Rectal smooth muscle tissue (tissue), 1 donor: Measurements from ENCODE around the gene TPK1.
"Not testable (repeated sequence)": the region's sequence is repeated elsewhere in the genome, so short reads cannot be mapped to it uniquely, and the experiment has no call there.

Source experiments
- H3K27ac ChIP-seq: one replicate; pipeline ENCODE4 v1.7.0; 2013; ENCODE audit warnings: low read depth, low read length, inconsistent platforms
- H3K27me3 ChIP-seq: one replicate; pipeline ENCODE4 v1.7.0; 2013; ENCODE audit warnings: low read length; ENCODE audit not compliant: control insufficient read depth, insufficient read depth
- H3K36me3 ChIP-seq: one replicate; pipeline ENCODE4 v1.7.0; 2013; ENCODE audit warnings: low read length; ENCODE audit not compliant: control insufficient read depth, insufficient read depth
- H3K4me1 ChIP-seq: one replicate; pipeline ENCODE4 v1.7.0; 2013; ENCODE audit warnings: low read length; ENCODE audit not compliant: control insufficient read depth, insufficient read depth
- H3K4me3 ChIP-seq: one replicate; pipeline ENCODE4 v1.7.0; 2013; ENCODE audit warnings: low read length
- H3K9ac ChIP-seq: one replicate; pipeline ENCODE4 v1.7.0; 2013; ENCODE audit warnings: low read length

The TPK1 gene

GRCh38 chr7:144468990-144469732 lies 366.7 kb downstream of the TPK1 start:
- H3K27ac ChIP-seq = no peak overlapping the region
- no peak overlapping the region for H3K9ac ChIP-seq
- no peaks in the 10 kb centered on the region for H3K27me3 ChIP-seq
- H3K4me3 ChIP-seq = no peak overlapping the region
- peaks cover 7% of the 10 kb centered on the region for H3K4me1 ChIP-seq
- no peaks in the 10 kb centered on the region for H3K36me3 ChIP-seq

GRCh38 chr7:144459635-144460034 lies 376.2 kb downstream of the TPK1 start:
- no peak overlapping the region for H3K9ac ChIP-seq
- H3K27me3 ChIP-seq = no peaks in the 10 kb centered on the region
- no peak overlapping the region for H3K4me3 ChIP-seq
- no peak overlapping the region for H3K27ac ChIP-seq
- H3K4me1 ChIP-seq = no peaks in the 10 kb centered on the region
- no peaks in the 10 kb centered on the region for H3K36me3 ChIP-seq

- H3K9ac ChIP-seq = no peak overlapping the region
- H3K36me3 ChIP-seq = no peaks in the 10 kb centered on the region
- no peaks in the 10 kb centered on the region for H3K4me1 ChIP-seq
- no peaks in the 10 kb centered on the region for H3K27me3 ChIP-seq
- no peak overlapping the region for H3K4me3 ChIP-seq
- no peak overlapping the region for H3K27ac ChIP-seq
Measured at GRCh38 chr7:144455040-144455404, 380.8 kb downstream of the TPK1 start.

GRCh38 chr7:144454256-144455039 lies 381.4 kb downstream of the TPK1 start:
- no peak overlapping the region for H3K27ac ChIP-seq
- no peaks in the 10 kb centered on the region for H3K27me3 ChIP-seq
- no peaks in the 10 kb centered on the region for H3K36me3 ChIP-seq

GRCh38 chr7:144452064-144452463 lies 383.8 kb downstream of the TPK1 start:
- no peak overlapping the region for H3K27ac ChIP-seq

More at GRCh38 chr7:144454256-144455039, 381.4 kb downstream of the TPK1 start:
- Histone ChIP-seq H3K4me3 (no peak overlapping the region), H3K9ac (no peak overlapping the region), H3K4me1 (no peaks in the 10 kb centered on the region)

GRCh38 chr7:144445590-144445989 lies 390.3 kb downstream of the TPK1 start:
- Histone ChIP-seq H3K27ac (no peak overlapping the region), H3K9ac (no peak overlapping the region), H3K4me1 (no peaks in the 10 kb centered on the region), H3K27me3 (no peaks in the 10 kb centered on the region), H3K4me3 (no peak overlapping the region), H3K36me3 (no peaks in the 10 kb centered on the region)

More at GRCh38 chr7:144452064-144452463, 383.8 kb downstream of the TPK1 start:
- Histone ChIP-seq H3K36me3 (no peaks in the 10 kb centered on the region), H3K4me3 (no peak overlapping the region), H3K4me1 (no peaks in the 10 kb centered on the region), H3K27me3 (no peaks in the 10 kb centered on the region), H3K9ac (no peak overlapping the region)

- Histone ChIP-seq H3K36me3 (no peaks in the 10 kb centered on the region), H3K9ac (no peak overlapping the region), H3K4me1 (no peaks in the 10 kb centered on the region), H3K27ac (no peak overlapping the region), H3K27me3 (no peaks in the 10 kb centered on the region), H3K4me3 (no peak overlapping the region)
Measured at GRCh38 chr7:144439717-144440205, 396.1 kb downstream of the TPK1 start.

- Histone ChIP-seq H3K27ac (no peak overlapping the region), H3K4me1 (no peaks in the 10 kb centered on the region), H3K9ac (no peak overlapping the region), H3K36me3 (no peaks in the 10 kb centered on the region), H3K27me3 (no peaks in the 10 kb centered on the region), H3K4me3 (no peak overlapping the region)
Measured at GRCh38 chr7:144438759-144439158, 397.1 kb downstream of the TPK1 start.

GRCh38 chr7:144437370-144438191 lies 398.3 kb downstream of the TPK1 start:
- Histone ChIP-seq H3K27ac (no peak overlapping the region), H3K4me3 (no peak overlapping the region), H3K9ac (no peak overlapping the region), H3K36me3 (no peaks in the 10 kb centered on the region), H3K27me3 (no peaks in the 10 kb centered on the region), H3K4me1 (no peaks in the 10 kb centered on the region)

- H3K27ac ChIP-seq = no peak overlapping the region
- no peaks in the 10 kb centered on the region for H3K36me3 ChIP-seq
- H3K4me3 ChIP-seq = no peak overlapping the region
- no peak overlapping the region for H3K9ac ChIP-seq
- H3K4me1 ChIP-seq = no peaks in the 10 kb centered on the region
- H3K27me3 ChIP-seq = no peaks in the 10 kb centered on the region
Measured at GRCh38 chr7:144436500-144436899, 399.4 kb downstream of the TPK1 start.

- Histone ChIP-seq H3K4me3 (no peak overlapping the region), H3K4me1 (no peaks in the 10 kb centered on the region), H3K36me3 (no peaks in the 10 kb centered on the region), H3K27ac (no peak overlapping the region), H3K27me3 (no peaks in the 10 kb centered on the region), H3K9ac (no peak overlapping the region)
Measured at GRCh38 chr7:144428431-144428830, 407.4 kb downstream of the TPK1 start.

- not testable (repeated sequence) for H3K9ac ChIP-seq, H3K27ac ChIP-seq, H3K27me3 ChIP-seq, H3K4me3 ChIP-seq, H3K4me1 ChIP-seq, H3K36me3 ChIP-seq
Measured at GRCh38 chr7:144427539-144427938, 408.3 kb downstream of the TPK1 start.
